ENCODE data around the gene PSMA5.
"Not testable (repeated sequence)": the region's sequence is repeated elsewhere in the genome, so short reads cannot be mapped to it uniquely, and the experiment has no call there.

The PSMA5 gene

DNA sequence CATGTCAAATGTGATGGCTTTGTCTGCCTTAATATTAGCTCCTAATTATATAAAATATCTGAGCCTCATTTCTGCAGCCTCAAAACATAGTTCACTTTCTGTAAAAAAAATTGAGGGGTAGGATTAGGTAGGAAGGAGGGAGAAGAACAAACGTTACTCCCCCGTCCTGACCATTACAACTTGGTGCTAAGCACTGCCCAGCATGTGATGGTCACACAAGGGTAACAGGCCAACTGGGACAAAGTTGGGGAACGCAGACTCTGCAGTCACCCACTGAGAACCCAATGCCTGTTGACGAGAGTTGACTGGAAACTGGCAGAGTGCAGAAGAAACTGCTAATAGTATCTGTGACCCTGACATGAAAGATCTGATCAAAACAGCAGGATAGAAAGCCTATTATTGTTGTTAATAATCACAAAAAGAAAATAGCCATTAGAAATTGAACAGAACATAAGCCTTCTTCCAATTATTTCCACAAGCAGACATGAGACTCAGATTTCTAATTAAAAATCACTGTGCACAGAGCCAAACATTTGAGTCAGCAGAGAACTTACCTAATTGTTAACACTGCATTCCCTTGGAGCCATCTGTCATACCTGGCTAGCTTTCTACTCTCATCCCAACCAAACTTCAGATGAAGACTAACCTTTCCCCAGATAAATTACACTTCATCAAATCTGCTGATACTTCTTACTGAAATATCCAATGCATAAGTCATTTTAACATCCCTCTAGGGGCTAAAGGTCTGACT lies 34.0 kb downstream of the PSMA5 start:
- DNase-seq (ENCODE audit: low read depth) = no peak

GRCh38 chr1:109391626-109392025 lies 34.6 kb downstream of the PSMA5 start:
- no peak for DNase-seq (ENCODE audit: low read depth)

DNA sequence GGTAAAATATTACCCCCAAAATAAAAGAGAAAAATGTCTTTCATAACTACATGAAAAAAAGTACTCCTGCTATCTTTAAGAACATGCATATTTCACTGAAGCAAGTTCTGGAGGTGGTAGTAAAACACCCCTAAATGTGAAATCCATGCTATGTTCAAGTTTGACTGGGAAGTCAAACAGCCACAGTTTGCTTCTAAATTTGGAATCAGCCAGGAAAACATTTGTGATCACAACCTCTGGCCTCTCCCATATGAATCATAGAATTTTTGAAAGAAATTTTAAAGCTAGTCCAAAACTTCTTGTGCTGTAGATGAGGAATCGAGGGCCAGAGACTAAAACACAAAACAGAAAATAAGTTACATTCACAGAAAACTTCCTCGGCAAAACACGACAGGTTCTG lies 35.1 kb downstream of the PSMA5 start:
- no peak for DNase-seq (ENCODE audit: low read depth)

GRCh38 chr1:109389638-109390341 lies 36.5 kb downstream of the PSMA5 start:
- no peak for DNase-seq (ENCODE audit: low read depth)

- DNase-seq (ENCODE audit: low read depth) = no peak
Measured at GRCh38 chr1:109388884-109389637, 37.2 kb downstream of the PSMA5 start.

GRCh38 chr1:109388208-109388711 lies 38.0 kb downstream of the PSMA5 start:
- no peak for DNase-seq (ENCODE audit: low read depth)

- no peak for DNase-seq (ENCODE audit: low read depth)
Measured at GRCh38 chr1:109386054-109386717, 40.1 kb downstream of the PSMA5 start.

DNA sequence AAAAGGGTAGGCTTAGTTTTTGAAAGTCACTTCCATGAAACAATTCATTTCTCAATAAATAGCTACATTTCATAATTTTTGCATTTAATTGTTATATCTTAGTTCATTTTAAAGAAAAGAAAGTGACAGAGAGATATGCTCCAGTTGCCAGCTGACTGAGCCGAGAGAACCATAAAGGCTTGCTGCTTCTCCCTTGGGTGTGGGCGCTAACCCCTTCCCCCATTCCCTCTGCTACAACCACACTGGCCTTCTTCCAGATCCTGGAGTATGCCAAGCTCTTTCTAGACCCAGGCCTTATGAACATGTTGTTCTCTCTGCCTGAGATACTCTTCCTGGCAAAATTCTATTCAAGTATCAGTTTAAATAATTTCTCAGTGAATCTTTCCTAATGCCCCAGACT lies 40.8 kb downstream of the PSMA5 start:
- no peak for DNase-seq (ENCODE audit: low read depth)

- no peak for DNase-seq (ENCODE audit: low read depth)
Measured at GRCh38 chr1:109383854-109384253, 42.4 kb downstream of the PSMA5 start.

DNA sequence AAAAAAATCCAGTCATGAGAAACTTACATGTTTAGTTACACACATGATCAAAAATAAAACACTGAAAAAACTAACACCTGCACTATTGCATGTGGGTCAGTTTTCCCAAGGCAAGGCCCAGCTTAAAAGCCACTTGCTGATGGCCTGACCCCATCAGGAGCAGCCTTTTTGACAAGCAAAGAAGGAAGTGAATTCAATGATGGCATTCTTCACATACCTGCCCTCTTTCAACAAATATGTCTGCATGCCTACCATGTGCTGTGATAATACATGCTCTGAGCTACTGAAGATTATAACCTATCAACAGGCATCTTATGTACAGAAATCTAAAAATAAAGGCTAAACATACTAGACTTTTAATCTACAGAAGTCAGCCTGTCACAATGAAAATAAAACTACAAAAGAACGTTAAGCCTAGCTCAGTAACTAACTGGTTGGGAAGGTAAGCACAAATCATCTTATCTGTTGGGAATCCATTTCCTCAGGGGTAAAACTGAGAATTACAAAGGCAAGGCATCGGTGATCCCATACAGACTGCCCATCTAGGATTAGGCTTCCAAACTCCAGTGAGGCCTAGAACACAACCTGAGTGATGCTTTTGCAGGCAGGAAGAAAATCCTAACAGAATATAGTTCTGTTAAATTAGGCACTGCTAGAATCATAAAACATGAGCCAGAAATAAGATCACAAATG lies 43.0 kb downstream of the PSMA5 start:
- DNase-seq (ENCODE audit: low read depth) = no peak

DNA sequence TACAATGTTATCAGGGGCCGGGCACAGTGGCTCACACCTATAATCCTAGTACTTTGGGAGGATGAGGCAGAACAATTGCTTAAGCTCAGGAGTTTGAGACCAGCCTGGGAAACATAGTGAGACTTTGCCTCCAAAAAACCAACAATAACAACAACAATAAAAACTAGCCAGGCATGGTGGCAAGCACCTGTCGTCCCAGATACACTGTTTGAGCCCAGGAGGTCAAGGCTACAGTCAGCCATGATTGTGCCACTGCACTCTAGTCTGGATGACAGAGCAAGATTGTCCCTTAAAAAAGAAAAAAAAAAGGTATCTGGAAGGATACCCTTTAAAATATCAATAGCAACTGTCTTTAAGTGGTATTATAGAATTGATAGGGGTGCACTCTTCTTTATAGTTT lies 44.7 kb downstream of the PSMA5 start:
- no peak for DNase-seq (ENCODE audit: low read depth)

DNA sequence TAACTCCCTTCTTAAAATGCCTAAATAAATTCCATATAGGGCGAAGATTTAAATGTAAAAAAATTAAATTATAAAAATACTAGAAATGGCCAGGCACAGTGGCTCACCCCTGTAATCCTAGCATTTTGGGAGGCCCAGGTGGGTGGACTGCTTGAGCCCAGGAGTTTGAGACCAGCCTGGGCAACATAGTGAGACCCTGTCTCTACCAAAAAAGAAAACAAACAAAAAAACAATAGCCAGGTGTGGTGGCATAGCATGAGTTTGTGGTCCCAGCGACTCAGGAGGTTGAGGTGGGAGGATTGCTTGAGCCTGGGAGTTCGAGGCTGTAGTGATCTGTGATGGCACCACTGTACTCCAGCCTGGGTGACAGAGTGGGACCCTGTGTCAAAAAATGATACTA lies 46.3 kb downstream of the PSMA5 start:
- no peak for DNase-seq (ENCODE audit: low read depth)

- DNase-seq (ENCODE audit: low read depth) = no peak
Measured at GRCh38 chr1:109379422-109379821, 46.8 kb downstream of the PSMA5 start.

DNA sequence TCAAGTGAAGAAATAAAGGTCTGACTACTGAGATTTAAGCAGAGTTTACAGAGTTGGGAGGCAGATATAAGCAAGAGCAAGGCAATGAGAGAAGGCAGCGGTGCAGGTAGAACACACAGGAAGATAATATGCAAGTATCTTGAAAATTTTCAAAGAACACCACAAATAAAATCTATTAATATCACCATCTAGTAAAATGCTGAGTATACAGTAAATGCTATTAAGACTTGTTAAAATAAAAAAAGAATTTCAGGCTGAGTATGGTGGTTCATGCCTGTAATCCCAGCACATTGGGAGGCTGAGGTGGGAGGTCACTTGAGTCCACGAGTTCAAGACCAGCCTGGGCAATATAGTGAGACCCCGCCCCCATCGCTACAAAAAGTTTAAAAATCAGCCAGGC lies 48.5 kb downstream of the PSMA5 start:
- no peak for DNase-seq (ENCODE audit: low read depth)

DNA sequence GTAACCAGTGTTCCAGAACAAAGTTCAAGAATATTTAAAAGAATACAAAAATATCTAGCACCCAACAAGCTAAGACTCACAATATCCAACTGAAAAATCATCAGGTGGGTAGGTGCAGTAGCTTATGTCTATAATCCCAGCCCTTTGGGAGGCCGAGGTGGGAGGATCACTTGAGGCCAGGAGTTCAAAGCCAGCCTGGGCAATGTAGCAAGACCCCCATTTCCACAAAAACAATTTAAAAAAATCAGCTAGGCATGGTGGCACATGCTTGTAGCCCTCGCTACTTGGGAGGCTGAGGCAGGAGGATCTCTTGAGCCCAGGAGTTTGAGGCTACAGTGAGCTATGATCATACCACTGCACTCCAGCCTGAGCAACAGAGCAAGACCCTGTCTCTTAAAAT lies 52.6 kb downstream of the PSMA5 start:
- not testable (repeated sequence) for DNase-seq (ENCODE audit: low read depth)

- DNase-seq (ENCODE audit: low read depth) = no peak
Measured at GRCh38 chr1:109373126-109373525, 53.1 kb downstream of the PSMA5 start.

- no peak for DNase-seq (ENCODE audit: low read depth)
Measured at GRCh38 chr1:109372281-109372680, 54.0 kb downstream of the PSMA5 start.

GRCh38 chr1:109371341-109371739 lies 54.9 kb downstream of the PSMA5 start:
- no peak for DNase-seq (ENCODE audit: low read depth)

DNA sequence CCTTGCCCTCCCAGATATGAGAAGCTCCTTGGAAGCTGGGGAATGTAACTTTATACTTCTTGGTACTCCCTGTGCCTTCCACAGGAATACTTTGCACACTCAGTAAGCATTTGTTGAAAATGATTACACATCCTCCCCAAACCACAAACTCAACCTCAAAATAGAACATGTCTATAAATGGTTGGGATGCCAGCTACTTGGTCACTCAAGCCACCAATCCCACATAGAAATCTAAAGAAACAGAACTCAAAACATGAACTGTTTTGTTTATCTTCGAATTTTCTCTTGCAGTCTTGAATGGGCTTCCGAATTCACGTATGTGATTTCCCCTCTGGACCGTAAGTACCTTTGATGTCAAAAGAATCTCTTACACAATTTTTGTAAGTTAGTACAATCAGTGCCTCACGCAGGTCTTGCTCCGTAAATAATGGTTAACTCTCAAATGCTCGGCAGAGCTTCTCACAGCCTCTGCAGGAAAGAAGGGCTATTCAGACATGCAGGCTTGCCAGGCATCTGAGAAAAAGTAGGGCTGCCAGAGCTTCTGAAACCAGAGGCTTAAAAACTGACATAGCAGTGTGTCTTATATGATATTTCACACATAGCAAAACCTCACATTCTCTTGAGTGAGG lies 55.4 kb downstream of the PSMA5 start:
- no peak for DNase-seq (ENCODE audit: low read depth)

- DNase-seq (ENCODE audit: low read depth) = no peak
Measured at GRCh38 chr1:109369167-109369746, 57.0 kb downstream of the PSMA5 start.

GRCh38 chr1:109368464-109368863 lies 57.8 kb downstream of the PSMA5 start:
- no peak for DNase-seq (ENCODE audit: low read depth)
